HEK293 (cell line): ENCODE data around the gene UAP1.
"Not testable (repeated sequence)": the region's sequence is repeated elsewhere in the genome, so short reads cannot be mapped to it uniquely, and the experiment has no call there.

Experiments
- CTCF ChIA-PET: fragments of 350-600 bp; formaldehyde crosslinking; extraction: SDS; loops from one replicate; lab custom pipeline; 2021; ENCODE audit warnings: antibody characterized with exemption; lab: Yijun Ruan, JAX
- POLR2A ChIA-PET: fragments of 300-600 bp; formaldehyde crosslinking; extraction: SDS; loops from one replicate; lab custom pipeline; 2020; ENCODE audit warnings: antibody characterized with exemption, inconsistent platforms; lab: Yijun Ruan, JAX
- H3K27ac ChIP-seq: fragments of 200-500 bp; sonication (Bioruptor generic); 2 replicates; pipeline ENCODE4 v1.5.1; 2014; ENCODE audit warnings: low read depth, low read length, control low read depth, inconsistent platforms; ENCODE audit errors: extremely low read depth
- H3K36me3 ChIP-seq, 2 experiments: fragments of 200-500 bp in 1 of 2; sonication (Bioruptor generic) in 1 of 2; 1 replicate in 1 of 2; 2 replicates in 1 of 2; pipeline ENCODE4 v1.5.1; 2014 to 2017; ENCODE audit warnings: inconsistent platforms in 2 of 2, low read length in 2 of 2; ENCODE audit not compliant: control insufficient read depth in 2 of 2, insufficient read depth in 1 of 2
- H3K4me1 ChIP-seq: fragments of 200-500 bp; sonication (Bioruptor generic); 2 replicates; pipeline ENCODE4 v1.5.1; 2014; ENCODE audit warnings: mild to moderate bottlenecking, low read length, inconsistent platforms; ENCODE audit not compliant: control insufficient read depth, insufficient read depth
- H3K4me3 ChIP-seq: 2 replicates; pipeline ENCODE4 v1.5.1; 2011; ENCODE audit warnings: low read depth, mild to moderate bottlenecking, control low read depth, low read length, moderate library complexity
- H3K9me3 ChIP-seq: fragments of 200-500 bp; sonication (Bioruptor generic); 2 replicates; pipeline ENCODE4 v1.5.1; 2014; ENCODE audit warnings: low read depth, low read length, inconsistent platforms; ENCODE audit not compliant: control insufficient read depth, insufficient read depth
- BCL11B ChIP-seq: fragments of 450-650 bp; formaldehyde crosslinking; IDR thresholded peaks from 2 replicates; pipeline ENCODE4 v1.5.1; 2016; ENCODE audit warnings: low read depth, missing biosample characterization, missing genetic modification characterization
- EGR2 ChIP-seq: fragments of 450-650 bp; formaldehyde crosslinking; IDR thresholded peaks from 2 replicates; pipeline ENCODE4 v1.5.1; 2016; ENCODE audit warnings: low read depth, missing biosample characterization, missing genetic modification characterization
- KLF1 ChIP-seq: fragments of 450-650 bp; formaldehyde crosslinking; IDR thresholded peaks from 2 replicates; pipeline ENCODE4 v1.5.1; 2016; ENCODE audit warnings: missing biosample characterization, missing genetic modification characterization
- KLF16 ChIP-seq: fragments of 450-650 bp; formaldehyde crosslinking; IDR thresholded peaks from 2 replicates; pipeline ENCODE4 v1.5.1; 2017; ENCODE audit warnings: missing biosample characterization, missing genetic modification characterization
- SETDB1 ChIP-seq: IDR thresholded peaks from one replicate; pipeline ENCODE4 v1.6.1; 2017; ENCODE audit warnings: mild to moderate bottlenecking, low read length, moderate library complexity, mixed read lengths; ENCODE audit not compliant: insufficient read length
- TRIM28 ChIP-seq: IDR thresholded peaks from 2 replicates; pipeline ENCODE4 v1.6.1; 2011; ENCODE audit warnings: low read length, control low read depth, borderline replicate concordance
- ZBTB7A ChIP-seq: fragments of 450-650 bp; formaldehyde crosslinking; IDR thresholded peaks from 2 replicates; pipeline ENCODE4 v1.5.1; 2016; ENCODE audit warnings: low read depth, missing biosample characterization, missing genetic modification characterization
- ZNF146 ChIP-seq: fragments of 450-650 bp; formaldehyde crosslinking; IDR thresholded peaks from 2 replicates; pipeline ENCODE4 v1.5.1; 2016; ENCODE audit warnings: missing biosample characterization, missing genetic modification characterization
- ZNF292 ChIP-seq: fragments of 450-650 bp; formaldehyde crosslinking; IDR thresholded peaks from 2 replicates; pipeline ENCODE4 v1.5.1; 2016; ENCODE audit warnings: low read depth, missing biosample characterization, missing genetic modification characterization, borderline replicate concordance
- ZNF521 ChIP-seq: fragments of 450-650 bp; formaldehyde crosslinking; IDR thresholded peaks from 2 replicates; pipeline ENCODE4 v1.5.1; 2017; ENCODE audit warnings: missing biosample characterization, mild to moderate bottlenecking, missing genetic modification characterization
- ZNF629 ChIP-seq: fragments of 450-650 bp; formaldehyde crosslinking; IDR thresholded peaks from 2 replicates; pipeline ENCODE4 v1.5.1; 2017; ENCODE audit warnings: missing biosample characterization, missing genetic modification characterization
- ZNF670 ChIP-seq: fragments of 450-650 bp; formaldehyde crosslinking; IDR thresholded peaks from 2 replicates; pipeline ENCODE4 v1.5.1; 2016; ENCODE audit warnings: missing biosample characterization, missing genetic modification characterization, low read depth
- TF ChIP-seq, protein P1 (sequence below): IDR thresholded peaks from 2 replicates; pipeline ENCODE4 v1.6.1; 2011; ENCODE audit warnings: mild to moderate bottlenecking, low read depth, low read length, borderline replicate concordance
- TF ChIP-seq, protein P2 (sequence below): fragments of 450-650 bp; formaldehyde crosslinking; IDR thresholded peaks from 2 replicates; pipeline ENCODE4 v1.5.1; 2017; ENCODE audit warnings: missing biosample characterization, missing genetic modification characterization
- TF ChIP-seq, protein P3 (sequence below): fragments of 450-650 bp; formaldehyde crosslinking; IDR thresholded peaks from 2 replicates; pipeline ENCODE4 v1.5.1; 2016; ENCODE audit warnings: missing biosample characterization, missing genetic modification characterization
- TF ChIP-seq, protein P4 (sequence below): fragments of 450-650 bp; formaldehyde crosslinking; IDR thresholded peaks from 2 replicates; pipeline ENCODE4 v1.5.1; 2016; ENCODE audit warnings: missing biosample characterization, missing genetic modification characterization
- TF ChIP-seq, protein P5 (sequence below): fragments of 450-650 bp; formaldehyde crosslinking; IDR thresholded peaks from 2 replicates; pipeline ENCODE4 v1.5.1; 2016; ENCODE audit warnings: missing biosample characterization, missing genetic modification characterization
- TF ChIP-seq, protein P6 (sequence below): fragments of 450-650 bp; formaldehyde crosslinking; IDR thresholded peaks from 2 replicates; pipeline ENCODE4 v1.5.1; 2016; ENCODE audit warnings: missing biosample characterization, missing genetic modification characterization, borderline replicate concordance

UAP1 gene

DNA sequence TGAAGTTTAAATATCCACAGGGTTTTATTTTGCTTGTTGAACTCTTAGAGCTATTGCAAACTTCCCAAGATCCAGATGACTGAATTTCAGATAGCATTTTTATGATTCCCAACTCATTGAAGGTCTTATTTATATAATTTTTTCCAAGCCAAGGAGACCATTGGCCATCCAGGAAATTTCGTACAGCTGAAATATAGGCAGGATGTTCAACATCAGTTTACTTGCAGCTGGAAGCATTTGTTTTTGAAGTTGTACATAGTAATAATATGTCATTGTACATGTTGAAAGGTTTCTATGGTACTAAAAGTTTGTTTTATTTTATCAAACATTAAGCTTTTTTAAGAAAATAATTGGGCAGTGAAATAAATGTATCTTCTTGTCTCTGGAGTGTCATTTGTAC is 37.9 kb downstream of the UAP1 start:
- Histone ChIP-seq H3K4me3 (no peak overlapping the region), H3K4me1 (no peaks in the 10 kb centered on the region), H3K9me3 (no peaks in the 10 kb centered on the region), H3K27ac (no peak overlapping the region), H3K36me3 (peaks cover 18 to 60% of the 10 kb centered on the region in 2 experiments)
- TF ChIP-seq KLF16 (tag by site-specific recombination) (no peak), SETDB1 (no peak), ZBTB7A (no peak), BCL11B (tag by site-specific recombination) (no peak)
- TF ChIP-seq, protein P1, sequence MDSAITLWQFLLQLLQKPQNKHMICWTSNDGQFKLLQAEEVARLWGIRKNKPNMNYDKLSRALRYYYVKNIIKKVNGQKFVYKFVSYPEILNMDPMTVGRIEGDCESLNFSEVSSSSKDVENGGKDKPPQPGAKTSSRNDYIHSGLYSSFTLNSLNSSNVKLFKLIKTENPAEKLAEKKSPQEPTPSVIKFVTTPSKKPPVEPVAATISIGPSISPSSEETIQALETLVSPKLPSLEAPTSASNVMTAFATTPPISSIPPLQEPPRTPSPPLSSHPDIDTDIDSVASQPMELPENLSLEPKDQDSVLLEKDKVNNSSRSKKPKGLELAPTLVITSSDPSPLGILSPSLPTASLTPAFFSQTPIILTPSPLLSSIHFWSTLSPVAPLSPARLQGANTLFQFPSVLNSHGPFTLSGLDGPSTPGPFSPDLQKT, result no peak
- ChIA-PET POLR2A (no interaction called here), CTCF (interaction anchor here (0.8 to 4.0 kb wide), 2 partner anchors 13 to 19 kb away, joined by 3 to 20 read pairs; no protein-coding TSS in a partner anchor)

DNA sequence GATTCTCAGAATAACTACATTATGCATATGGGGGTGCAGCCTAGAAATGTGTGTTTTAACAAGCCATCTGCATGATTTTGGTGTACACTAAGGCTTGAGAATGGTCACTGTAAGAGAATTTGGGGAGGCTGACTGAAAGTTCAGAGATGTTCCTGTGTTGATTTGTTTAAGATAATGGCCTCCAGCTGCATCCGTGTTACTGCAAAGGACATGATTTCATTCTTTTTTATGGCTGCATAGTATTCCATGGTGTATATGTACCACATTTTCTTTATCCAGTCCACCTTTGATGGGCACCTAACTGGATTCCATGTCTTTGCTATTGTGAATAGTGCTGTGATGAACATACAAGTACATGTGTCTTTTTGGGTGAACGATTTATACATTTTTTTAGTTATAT is 41.6 kb downstream of the UAP1 start:
- H3K4me1 ChIP-seq, POLR2A ChIA-PET, H3K9me3 ChIP-seq, H3K27ac ChIP-seq, H3K4me3 ChIP-seq: not testable (repeated sequence)
- CTCF ChIA-PET, result interaction anchor here (1.5 to 3.0 kb wide), 2 partner anchors 8 to 10 kb away, joined by 6 to 21 read pairs; no protein-coding TSS in a partner anchor
- TF ChIP-seq ZNF146 (tag by site-specific recombination), result peak; percentile 90
- peaks cover 10 to 44% of the 10 kb centered on the region in 2 experiments for H3K36me3 ChIP-seq

DNA sequence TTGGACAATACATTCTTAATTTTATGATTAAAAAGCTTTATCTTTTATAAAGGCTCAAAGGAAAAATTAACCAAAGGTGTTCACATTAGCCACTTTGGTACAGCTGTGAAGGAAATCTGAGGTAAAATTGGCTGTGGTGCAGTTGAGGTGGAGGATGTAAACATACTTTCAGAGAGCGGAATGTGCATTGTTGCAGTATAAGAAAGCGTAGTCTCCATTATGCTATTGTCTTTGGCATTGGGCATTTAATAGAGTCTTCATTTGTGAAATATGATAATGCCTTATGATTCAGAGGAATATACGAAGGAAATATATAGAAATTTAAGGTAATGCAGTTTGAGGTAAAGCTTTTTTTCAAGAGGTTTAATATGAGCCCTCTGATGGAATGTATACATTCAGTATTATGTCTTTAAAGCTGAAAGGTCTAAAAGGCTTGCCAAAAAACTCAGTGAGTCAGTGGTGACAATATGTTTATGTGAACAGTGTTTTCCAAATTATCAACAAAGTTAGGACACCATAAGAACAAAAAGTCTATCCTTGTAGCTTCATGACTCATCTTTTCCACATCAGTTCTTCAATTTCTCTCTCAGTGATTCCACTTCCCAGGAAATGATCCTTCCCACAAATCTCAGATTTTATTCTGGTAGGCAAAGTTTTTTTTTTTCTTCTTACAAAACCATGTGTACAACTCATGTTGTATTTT is 43.9 kb downstream of the UAP1 start:
- ChIA-PET CTCF (interaction anchor here (0.6 to 3.0 kb wide), 4 partner anchors 8 to 821 kb away, joined by 3 to 21 read pairs (median 5); no protein-coding TSS in a partner anchor), POLR2A (no interaction called here)
- Histone ChIP-seq H3K36me3 (peaks cover 4 to 29% of the 10 kb centered on the region in 2 experiments), H3K4me1 (no peaks in the 10 kb centered on the region; the same call in 1 of the 2 replicates), H3K27ac (no peak overlapping the region), H3K4me3 (no peak overlapping the region), H3K9me3 (no peaks in the 10 kb centered on the region)
- TF ChIP-seq ZNF629 (tag by site-specific recombination) (no peak), ZNF521 (tag by site-specific recombination) (no peak), ZNF292 (tag by site-specific recombination) (no peak), ZNF670 (tag by site-specific recombination) (no peak), KLF1 (tag by site-specific recombination) (no peak), EGR2 (no peak)
- TF ChIP-seq, protein P2, sequence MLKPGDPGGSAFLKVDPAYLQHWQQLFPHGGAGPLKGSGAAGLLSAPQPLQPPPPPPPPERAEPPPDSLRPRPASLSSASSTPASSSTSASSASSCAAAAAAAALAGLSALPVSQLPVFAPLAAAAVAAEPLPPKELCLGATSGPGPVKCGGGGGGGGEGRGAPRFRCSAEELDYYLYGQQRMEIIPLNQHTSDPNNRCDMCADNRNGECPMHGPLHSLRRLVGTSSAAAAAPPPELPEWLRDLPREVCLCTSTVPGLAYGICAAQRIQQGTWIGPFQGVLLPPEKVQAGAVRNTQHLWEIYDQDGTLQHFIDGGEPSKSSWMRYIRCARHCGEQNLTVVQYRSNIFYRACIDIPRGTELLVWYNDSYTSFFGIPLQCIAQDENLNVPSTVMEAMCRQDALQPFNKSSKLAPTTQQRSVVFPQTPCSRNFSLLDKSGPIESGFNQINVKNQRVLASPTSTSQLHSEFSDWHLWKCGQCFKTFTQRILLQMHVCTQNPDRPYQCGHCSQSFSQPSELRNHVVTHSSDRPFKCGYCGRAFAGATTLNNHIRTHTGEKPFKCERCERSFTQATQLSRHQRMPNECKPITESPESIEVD (tag by site-specific recombination), result peak; percentile 60

DNA sequence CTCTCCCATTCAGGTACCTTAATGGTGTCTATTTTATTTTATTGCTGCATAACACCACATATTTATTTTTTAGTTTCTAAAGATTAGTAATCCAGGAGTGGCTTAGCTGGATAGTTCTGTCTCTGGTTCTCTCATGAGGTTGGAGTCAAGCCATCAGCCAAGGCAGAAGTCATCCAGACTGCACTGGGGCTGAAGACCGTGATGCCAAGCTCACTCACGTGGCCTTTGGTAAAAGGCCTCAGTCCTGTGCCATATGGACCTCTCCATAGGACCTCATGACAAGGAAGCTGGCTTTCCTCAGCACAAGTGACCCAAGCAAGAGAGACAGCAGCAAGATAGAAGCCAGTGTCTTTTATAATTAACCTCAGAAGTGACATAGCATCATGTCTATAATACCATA is 47.8 kb downstream of the UAP1 start:
- Histone ChIP-seq H3K4me3 (no peak overlapping the region), H3K9me3 (no peaks in the 10 kb centered on the region), H3K4me1 (no peaks in the 10 kb centered on the region; the same call in 1 of the 2 replicates), H3K36me3 (peaks cover 0 to 2% of the 10 kb centered on the region in 2 experiments), H3K27ac (no peak overlapping the region)
- ChIA-PET POLR2A (no interaction called here), CTCF (no interaction called here)
- TF ChIP-seq, protein P3, sequence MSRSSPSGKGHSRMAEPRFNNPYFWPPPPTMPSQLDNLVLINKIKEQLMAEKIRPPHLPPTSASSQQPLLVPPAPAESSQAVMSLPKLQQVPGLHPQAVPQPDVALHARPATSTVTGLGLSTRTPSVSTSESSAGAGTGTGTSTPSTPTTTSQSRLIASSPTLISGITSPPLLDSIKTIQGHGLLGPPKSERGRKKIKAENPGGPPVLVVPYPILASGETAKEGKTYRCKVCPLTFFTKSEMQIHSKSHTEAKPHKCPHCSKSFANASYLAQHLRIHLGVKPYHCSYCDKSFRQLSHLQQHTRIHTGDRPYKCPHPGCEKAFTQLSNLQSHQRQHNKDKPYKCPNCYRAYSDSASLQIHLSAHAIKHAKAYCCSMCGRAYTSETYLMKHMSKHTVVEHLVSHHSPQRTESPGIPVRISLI (tag by site-specific recombination), result no peak
- TF ChIP-seq, protein P4, sequence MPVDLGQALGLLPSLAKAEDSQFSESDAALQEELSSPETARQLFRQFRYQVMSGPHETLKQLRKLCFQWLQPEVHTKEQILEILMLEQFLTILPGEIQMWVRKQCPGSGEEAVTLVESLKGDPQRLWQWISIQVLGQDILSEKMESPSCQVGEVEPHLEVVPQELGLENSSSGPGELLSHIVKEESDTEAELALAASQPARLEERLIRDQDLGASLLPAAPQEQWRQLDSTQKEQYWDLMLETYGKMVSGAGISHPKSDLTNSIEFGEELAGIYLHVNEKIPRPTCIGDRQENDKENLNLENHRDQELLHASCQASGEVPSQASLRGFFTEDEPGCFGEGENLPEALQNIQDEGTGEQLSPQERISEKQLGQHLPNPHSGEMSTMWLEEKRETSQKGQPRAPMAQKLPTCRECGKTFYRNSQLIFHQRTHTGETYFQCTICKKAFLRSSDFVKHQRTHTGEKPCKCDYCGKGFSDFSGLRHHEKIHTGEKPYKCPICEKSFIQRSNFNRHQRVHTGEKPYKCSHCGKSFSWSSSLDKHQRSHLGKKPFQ, result no peak
- TF ChIP-seq, protein P5, sequence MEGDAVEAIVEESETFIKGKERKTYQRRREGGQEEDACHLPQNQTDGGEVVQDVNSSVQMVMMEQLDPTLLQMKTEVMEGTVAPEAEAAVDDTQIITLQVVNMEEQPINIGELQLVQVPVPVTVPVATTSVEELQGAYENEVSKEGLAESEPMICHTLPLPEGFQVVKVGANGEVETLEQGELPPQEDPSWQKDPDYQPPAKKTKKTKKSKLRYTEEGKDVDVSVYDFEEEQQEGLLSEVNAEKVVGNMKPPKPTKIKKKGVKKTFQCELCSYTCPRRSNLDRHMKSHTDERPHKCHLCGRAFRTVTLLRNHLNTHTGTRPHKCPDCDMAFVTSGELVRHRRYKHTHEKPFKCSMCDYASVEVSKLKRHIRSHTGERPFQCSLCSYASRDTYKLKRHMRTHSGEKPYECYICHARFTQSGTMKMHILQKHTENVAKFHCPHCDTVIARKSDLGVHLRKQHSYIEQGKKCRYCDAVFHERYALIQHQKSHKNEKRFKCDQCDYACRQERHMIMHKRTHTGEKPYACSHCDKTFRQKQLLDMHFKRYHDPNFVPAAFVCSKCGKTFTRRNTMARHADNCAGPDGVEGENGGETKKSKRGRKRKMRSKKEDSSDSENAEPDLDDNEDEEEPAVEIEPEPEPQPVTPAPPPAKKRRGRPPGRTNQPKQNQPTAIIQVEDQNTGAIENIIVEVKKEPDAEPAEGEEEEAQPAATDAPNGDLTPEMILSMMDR (tag by site-specific recombination), result no peak
- TF ChIP-seq TRIM28, result no peak
- TF ChIP-seq, protein P6, sequence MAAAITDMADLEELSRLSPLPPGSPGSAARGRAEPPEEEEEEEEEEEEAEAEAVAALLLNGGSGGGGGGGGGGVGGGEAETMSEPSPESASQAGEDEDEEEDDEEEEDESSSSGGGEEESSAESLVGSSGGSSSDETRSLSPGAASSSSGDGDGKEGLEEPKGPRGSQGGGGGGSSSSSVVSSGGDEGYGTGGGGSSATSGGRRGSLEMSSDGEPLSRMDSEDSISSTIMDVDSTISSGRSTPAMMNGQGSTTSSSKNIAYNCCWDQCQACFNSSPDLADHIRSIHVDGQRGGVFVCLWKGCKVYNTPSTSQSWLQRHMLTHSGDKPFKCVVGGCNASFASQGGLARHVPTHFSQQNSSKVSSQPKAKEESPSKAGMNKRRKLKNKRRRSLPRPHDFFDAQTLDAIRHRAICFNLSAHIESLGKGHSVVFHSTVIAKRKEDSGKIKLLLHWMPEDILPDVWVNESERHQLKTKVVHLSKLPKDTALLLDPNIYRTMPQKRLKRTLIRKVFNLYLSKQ (tag by site-specific recombination), result no peak
